Activated effector memory CD4-positive, alpha-beta T cell treated with Interleukin-2 at 50 U/mL for 16 hours (primary cell): Measurements from ENCODE around the gene NEXN.
"Not testable (repeated sequence)": the region's sequence is repeated elsewhere in the genome, so short reads cannot be mapped to it uniquely, and the experiment has no call there.

ENCODE experiments used
- DNase-seq: peaks from one replicate; pipeline ENCODE4 v3.0.0-alpha.2; 2020

Gene NEXN

DNA sequence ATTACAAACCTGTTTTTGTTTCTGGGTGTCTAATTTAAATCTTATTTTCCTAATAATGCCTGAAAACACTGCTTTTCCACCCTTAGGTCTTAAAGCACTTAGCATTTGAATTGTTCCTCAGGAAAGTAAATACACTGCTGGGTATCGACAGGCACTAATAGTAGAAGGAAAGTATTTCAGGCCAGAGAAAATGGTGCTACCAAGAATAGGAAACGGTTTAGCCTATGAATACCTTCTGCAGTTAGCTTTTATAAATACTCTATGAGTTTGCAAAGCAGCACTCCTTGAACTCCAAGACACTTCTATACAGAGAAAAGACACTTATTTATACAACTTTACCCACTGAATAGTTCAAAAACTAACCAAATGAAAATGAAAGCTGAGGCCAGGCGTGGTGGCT, 83.7 kb downstream of the NEXN start:
- DNase-seq, result no peak

DNA sequence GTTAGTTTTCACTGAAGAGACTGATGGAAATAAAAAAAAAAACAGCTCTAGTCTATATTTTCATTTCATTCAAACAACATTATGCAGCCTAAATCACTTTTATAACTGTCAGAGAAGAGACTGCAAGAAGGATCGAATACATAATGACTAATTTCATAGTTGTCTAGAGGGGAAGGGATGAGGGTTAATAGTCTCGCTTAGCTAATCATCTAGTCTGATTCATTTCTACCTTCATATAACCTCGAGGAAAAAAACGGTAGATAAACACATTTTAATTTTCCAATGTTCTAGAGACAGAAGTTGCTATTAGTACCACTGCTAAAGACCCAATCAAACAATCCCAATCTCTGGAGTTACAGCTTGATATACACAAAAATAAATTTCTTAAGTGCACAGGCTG, 87.0 kb downstream of the NEXN start:
- DNase-seq, result no peak

DNA sequence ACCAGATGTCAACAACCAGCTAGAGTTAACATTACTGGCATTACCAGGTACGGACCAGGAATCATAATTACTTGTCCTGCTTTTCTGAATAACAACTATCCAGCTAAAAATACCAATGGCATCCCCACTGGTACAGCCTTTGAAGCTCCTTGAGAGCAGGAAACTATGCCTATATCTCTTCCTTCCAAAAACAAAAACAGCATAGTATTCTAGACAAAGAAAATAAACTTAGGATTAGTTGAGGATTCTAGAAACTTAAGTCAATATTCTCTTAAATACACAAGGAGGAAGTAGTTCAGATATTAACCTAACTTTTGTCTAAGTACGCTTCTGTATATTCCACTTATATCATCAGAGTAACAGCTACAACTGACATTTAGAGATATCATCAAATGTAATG, 87.5 kb downstream of the NEXN start:
- DNase-seq, result no peak

DNA sequence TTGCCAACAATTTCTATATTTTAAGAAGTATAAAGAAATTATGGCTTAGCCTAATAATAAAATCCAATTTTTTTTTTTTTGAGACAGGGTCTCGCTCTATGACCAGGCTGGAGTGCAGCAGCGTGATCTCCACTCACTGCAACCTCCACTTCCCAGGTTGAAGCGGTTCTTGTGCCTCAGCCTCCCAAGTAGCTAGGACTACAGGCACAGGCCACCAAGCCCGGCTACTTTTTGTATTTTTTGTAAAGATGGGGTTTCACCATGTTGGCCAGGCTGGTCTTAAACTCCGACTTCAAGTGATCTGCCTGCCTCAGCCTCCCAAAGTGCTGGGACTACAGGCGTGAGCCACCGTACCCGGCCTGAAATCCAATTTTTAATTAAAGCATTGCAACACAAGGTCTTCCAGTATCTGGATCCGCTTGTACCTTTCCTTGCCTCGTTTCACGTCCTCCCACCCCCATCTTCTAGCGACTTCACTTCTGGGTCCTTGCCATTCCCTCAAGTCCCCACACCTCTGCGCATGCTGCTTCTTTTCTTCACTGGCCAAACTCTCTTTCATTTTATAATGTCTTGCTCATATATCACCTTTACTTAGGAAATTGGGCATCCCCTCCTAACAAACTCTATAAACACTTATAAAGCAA, 88.1 kb downstream of the NEXN start:
- DNase-seq, result no peak

DNA sequence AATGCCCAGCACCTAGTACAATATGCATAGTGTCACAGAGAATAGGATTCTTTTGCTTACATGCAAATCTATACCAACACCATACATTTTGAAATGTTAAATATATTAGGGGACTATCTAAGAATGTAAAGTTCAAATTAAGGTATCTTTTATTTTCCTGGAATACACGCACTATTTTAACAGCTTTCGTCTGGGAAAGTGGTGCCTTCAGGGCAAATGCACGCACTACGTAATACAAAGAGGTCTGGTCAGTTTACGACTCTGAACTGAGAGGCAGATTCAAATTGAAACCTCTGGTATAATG, 89.5 kb downstream of the NEXN start:
- no peak for DNase-seq

DNA sequence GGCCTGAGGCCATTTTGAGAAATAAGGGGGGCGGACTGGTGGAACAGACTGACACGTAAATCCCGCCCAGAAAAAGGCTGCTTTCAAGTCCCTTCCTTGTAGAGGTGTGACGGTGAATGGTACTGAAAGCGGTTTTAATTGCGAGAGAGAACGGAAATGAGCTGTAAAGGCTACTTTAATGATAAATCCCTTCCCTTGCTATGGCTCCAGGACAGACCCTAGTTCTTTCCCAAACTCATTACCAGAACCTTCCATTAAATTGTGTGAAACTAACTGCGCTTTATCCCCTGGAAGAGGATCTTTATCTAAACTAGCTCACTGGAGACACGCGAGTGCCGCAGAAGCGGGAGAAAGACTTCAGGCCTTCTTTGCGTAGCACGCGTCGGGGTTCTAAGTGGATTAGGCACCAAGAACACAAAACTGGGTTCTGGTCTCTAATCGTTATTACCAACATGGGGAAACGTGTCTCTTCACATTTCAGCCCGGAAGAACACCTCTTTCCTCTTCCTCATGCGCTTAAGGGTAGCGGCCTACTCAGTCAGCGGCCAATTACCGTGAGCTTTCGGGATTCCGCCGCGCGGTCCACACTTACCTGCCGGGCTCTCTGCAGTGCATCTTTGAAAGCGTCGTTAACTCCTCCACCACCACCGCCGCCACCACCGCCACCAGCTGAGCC, 90.0 kb downstream of the NEXN start:
- DNase-seq, result peak; percentile 50

DNA sequence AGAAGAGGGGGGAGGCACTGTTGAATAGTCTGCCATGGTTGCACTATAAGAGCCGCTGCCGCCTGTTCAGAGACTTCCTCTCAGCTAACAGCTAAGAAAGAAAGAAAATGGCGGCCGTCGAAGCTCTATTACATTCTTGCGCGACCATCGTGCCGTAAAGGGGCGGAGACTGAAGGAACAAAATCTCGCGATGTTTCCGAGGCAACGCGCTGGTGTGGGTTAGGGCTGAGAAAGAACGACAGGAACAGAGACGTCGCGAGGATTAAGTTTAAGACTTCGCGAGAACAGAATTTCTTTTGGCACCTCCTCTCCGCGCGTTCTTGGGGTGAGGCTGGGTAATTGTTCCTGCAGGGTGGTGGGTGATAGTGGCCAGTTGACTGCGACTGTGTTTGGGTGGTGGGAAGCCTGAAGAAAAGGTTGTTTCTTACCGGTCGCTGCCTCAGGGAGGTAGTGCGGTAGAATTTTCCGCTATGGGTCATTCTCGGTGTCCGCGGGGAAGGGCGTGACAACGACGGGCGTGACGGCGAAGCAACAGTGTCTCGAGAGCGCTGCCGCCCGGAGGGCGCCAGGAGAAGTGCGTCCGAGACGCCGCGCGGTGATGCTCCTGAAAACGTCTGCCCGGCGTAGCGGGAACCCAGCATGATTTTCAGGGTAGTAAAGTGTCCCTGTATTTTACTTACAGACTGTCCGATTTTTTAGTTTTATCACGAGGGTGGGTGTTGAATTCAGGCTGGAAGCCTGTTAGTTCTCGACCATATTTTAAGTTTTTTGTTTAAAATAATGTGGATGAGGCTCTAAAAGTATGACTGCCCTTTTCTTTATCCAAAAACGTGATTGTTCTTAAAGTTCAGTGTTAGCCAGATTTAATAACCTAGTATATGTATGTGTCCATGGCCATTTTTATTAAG, 90.8 kb downstream of the NEXN start, which contains the start of gene FUBP1:
Gene FUBP1 (minus strand): TSS at position 104 of the 908 bp plus-strand sequence. CDS start 68 bp downstream, at position 36.
- peak; percentile 91 for DNase-seq

DNA sequence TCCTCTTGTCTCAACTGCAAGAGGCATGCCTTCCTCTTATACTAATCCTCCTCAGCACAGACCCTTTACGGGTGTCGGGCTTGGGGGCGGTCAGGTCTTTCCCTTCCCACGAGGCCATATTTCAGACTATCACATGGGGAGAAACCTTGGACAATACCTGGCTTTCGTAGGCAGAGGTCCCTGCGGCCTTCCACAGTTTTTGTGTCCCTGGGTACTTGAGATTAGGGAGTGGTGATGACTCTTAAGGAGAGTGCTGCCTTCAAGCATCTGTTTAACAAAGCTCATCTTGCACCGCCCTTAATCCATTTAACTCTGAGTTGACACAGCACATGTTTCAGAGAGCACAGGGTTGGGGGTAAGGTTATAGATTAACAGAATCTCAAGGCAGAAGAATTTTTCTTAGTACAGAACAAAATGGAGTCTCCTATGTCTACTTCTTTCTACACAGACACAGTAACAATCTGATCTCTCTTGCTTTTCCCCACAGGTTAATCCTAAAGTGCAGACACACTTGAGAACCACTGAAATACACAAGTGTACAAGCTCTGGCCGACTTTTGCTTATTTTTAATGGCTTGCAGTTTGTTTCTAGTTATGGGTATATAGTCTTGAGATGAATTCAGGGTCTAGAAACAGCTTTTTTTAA, 95.0 kb downstream of the NEXN start:
- DNase-seq, result not testable (repeated sequence)

DNA sequence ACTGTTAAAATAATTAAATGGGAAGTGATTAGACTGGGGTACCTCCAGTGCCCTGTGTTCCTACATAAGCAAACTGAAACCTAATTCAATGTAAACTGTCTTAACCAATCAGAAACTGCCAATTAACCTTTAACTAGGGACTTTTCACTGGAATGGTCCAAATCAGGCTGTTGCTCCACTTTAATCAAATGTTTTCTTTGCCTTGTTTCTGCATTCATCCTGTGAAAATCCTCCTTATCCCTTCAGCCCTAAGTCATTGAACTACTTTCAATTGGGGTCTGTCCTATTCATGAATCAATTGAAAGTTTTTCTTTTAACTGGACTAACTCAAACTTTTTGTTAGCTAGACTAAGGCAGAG, 95.6 kb downstream of the NEXN start:
- DNase-seq, result no peak

DNA sequence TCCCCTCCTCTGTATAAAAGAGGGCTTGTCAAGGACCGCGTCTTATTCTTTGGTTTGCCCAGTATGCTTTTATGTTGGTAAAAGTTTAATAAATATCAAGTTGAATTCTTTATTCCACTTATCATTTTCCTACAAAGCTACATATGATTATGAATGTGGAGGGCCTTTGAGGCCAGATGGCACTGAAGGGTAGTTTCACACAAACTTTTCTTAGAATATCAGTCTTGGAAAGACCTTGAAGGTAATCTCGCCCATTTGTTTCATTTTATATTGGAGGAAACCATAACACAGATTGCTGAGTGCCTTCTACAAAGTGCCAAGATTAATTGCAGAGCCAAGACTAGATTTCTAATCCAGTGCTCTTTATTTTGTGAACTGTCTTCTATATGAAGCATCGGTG, 96.2 kb downstream of the NEXN start:
- no peak for DNase-seq

DNA sequence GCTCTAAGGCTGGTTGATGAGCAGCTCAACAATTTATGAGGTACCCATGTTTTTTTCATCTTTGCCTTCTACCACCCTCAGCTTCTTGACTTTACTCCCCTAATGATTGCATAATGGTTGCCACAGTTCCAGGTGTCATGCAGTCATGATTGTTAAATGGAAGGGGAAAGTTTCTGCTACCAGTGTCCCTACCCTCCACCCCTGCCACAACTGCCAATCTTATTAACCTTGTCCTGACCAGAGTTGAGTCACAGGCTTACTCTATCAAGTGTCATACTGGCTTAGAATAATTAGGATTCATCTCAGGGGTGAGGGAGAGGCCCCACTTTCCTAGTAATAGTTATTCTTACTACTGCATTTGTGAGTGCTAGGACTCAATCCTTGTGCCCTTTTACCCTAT, 98.4 kb downstream of the NEXN start:
- no peak for DNase-seq

DNA sequence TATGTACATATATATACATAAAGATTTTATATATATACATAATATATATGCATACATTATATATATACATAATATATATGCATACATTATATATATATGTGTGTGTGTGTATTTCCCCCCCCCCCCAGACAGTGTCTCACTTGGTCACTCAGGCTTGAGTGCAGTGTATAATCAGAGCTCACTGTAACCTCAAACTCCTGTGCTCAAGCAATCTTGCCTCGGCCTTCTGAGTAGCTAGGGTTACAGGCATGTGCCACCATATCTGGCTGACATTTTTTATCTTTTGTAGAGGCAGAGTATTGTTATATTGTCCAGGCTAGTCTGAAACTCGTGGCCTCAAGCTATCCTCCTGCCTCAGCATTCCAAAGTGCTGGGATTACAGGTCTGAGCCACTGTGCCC, 99.5 kb downstream of the NEXN start:
- no peak for DNase-seq

DNA sequence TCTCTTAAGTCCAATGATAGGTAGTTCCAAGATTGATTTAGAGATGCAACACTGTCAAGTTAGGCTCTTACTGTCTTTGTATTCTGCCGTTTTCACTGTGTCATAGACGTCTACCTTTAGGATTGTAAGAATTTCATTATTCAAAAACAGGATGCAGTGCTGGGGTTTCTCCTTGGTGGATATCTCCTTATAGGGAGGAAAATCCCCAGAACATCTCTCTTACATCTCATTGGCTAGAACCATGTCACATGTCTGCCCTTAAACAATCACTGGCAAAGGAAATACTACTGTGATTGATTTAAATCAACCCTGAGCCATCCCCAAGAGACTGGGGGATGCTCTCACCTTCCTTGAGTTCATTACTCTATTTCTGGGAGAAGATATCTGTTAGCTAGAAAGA, 101.3 kb downstream of the NEXN start:
- no peak for DNase-seq

DNA sequence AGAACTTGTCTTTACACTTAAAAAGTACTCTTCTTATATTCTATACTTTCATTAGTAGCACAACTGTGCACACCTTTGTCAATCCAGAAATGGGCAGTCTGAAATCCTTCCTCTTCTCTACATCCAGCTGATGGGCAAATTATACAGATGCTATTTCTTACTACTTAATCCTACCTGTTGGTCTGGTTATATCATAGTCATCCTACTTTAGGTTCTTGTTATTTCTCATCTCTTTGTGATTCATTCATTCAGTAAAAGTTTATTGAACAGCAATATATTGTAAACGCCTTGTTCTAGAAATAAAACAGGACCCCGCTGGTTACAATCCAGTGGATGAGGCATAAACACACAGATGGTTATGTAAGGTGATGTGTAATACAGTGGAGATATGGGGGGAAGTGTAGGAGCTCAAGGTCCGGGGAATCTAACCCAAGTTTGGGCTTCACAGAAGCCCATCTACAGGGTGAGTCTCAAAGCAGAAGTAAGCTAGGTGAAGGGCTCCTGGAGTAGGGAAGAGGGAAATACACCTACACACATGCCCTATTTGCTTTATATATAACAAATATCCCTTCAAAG, 102.3 kb downstream of the NEXN start:
- DNase-seq, result no peak

DNA sequence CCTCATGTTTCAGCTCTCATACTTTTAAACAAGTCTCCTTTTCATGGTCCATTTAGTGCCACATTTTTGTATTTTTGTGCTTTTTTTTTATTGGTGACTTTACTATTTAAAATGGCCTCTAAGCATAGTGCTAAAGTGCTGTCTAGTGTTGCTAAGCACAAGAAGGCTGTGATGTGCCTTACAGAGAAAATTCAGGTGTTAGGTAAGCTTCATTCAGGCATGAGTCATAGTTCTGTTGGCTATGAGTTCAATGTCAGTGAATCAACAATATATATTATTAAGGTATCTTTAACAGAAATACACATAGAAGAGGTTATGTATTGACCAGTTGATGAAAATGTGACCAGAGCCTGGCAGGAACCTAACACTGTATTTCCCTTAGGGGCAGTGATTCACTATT, 103.2 kb downstream of the NEXN start:
- DNase-seq, result no peak
